ENCODE results near the gene PRAMEF4. TPM values are rescaled to one million over a fixed set of nuclear protein-coding genes. Genes with fewer than 3 reads are reported as not detected.
"Not testable (repeated sequence)": the region's sequence is repeated elsewhere in the genome, so short reads cannot be mapped to it uniquely, and the experiment has no call there.

Gene PRAMEF4
- not detected for total RNA-seq
- polyA plus RNA-seq (ENCODE audit: insufficient read depth in 1 of 8, insufficient read length in 8 of 8, low replicate concordance in 1 of 8) = not detected
- long read RNA-seq, donor 1 = 0 reads
- long read RNA-seq, donor 2 = 0 reads
- long read RNA-seq, donor 3 = 0 reads
- long read RNA-seq, donor 4 = 0 reads
- long read RNA-seq, donor 5 = 0 reads
- long read RNA-seq, donor 6 = 0 reads
- long read RNA-seq, donor 7 = 0 reads
- long read RNA-seq, donor 8 = 0 reads
- long read RNA-seq, donor 9 = 0 reads
- long read RNA-seq, donor 10 = 0 reads
- long read RNA-seq, donor 11 = 0 reads

DNA sequence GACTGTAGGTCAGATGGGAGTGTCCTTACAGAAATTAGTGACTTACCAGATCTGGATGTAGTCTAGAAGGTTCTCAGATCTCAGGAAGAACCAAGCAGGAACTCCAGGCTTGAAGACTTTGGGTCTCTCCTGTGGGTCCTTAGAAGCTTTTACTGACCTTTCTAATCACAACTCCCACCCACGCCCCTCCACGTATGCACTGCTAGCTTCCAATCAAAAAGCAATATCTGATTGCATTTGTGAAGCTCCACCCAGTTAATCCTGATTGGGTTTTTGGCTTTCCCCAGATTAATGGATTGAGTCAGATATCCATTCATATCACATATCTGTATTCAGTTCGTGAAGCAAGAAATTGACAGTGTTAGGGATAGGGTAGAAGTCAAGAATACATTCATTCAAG is at the start of gene PRAMEF4:
TSS of gene PRAMEF4 (minus strand) at position 101 of the 400 bp plus-strand sequence. CDS start 2,807 bp downstream, outside the sequence.
- not testable (repeated sequence) for H3K27me3 ChIP-seq (ENCODE audit: control insufficient read depth, insufficient read depth, low read length); DNase-seq; H3K27ac ChIP-seq (ENCODE audit: low read length); H3K9me3 ChIP-seq (replicated peaks; ENCODE audit: control insufficient read depth, low read depth, low read length); H3K36me3 ChIP-seq (ENCODE audit: control insufficient read depth, insufficient read depth, low read length); H3K4me3 ChIP-seq (ENCODE audit: low read length); H3K4me1 ChIP-seq (ENCODE audit: control insufficient read depth, insufficient read depth, low read length)
- WGBS (ENCODE audit: insufficient coverage) = no CpG with 5 or more reads among the region's 3 CpGs

DNA sequence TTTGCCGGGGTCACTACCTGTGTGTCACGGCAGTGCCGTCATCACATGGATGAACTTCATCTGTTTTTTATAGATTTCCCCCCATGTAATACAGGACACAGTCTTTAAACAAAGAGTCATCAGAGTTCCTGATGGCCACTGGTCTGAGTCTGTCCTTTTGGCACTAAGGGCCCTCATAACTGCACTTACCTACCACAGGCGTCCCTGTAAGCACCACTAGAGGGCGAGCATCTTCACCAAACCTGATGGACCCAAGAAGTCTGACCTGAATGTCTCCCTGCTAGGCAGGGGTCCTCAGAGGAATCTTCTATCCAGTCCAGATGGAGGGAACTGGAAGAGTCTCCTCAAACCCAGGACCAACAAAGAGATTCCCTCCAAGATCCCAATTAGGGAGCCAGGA is 38.4 kb upstream of the PRAMEF4 start:
- H3K4me3 ChIP-seq (ENCODE audit: low read length); H3K36me3 ChIP-seq (ENCODE audit: control insufficient read depth, insufficient read depth, low read length); H3K4me1 ChIP-seq (ENCODE audit: control insufficient read depth, insufficient read depth, low read length); H3K27ac ChIP-seq (ENCODE audit: low read length); H3K27me3 ChIP-seq (ENCODE audit: control insufficient read depth, insufficient read depth, low read length); H3K9me3 ChIP-seq (replicated peaks; ENCODE audit: control insufficient read depth, low read depth, low read length); DNase-seq: not testable (repeated sequence)
- WGBS (ENCODE audit: insufficient coverage) = no CpG with 5 or more reads among the region's 5 CpGs

DNA sequence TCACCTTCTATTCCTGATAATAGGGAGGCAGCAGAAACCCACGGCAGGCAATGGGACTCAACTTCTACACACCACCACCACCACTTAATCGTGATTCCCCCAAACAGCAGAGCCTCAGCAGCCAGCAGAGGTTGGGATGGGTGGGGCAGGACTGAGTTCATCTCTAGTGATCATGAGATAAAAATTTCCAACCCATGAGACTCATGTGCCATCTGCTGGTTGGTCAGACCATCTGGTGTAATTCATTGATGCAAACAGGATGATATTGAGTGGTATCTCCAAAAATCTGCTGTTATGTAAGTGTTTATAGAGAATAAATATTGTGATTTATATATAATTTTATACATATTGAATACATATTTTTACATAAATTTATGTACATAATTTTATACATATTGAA is 35.7 kb upstream of the PRAMEF4 start:
- H3K36me3 ChIP-seq (ENCODE audit: control insufficient read depth, insufficient read depth, low read length); H3K4me1 ChIP-seq (ENCODE audit: control insufficient read depth, insufficient read depth, low read length); H3K27me3 ChIP-seq (ENCODE audit: control insufficient read depth, insufficient read depth, low read length); H3K4me3 ChIP-seq (ENCODE audit: low read length); H3K27ac ChIP-seq (ENCODE audit: low read length); H3K9me3 ChIP-seq (replicated peaks; ENCODE audit: control insufficient read depth, low read depth, low read length); DNase-seq: not testable (repeated sequence)
- no CpG with 5 or more reads among the region's 2 CpGs for WGBS (ENCODE audit: insufficient coverage)

DNA sequence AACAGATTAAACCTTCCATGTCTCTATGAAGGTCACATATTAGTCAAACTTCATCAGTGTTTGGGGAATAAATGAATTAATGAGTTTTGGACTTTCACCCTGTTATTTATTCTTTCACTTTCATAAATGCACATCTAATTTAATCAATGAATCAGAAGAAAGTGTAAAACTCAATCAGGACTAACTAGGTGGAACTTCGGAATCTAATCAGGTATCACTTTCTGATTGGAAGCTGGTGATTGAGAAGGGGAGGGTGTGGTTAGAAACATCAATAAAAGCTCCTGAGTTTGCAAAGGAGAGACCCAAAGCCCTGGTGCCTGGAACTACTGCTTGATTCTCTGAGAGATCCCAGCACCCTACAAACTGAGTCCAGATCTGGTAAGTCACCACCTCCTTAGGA is 30.3 kb upstream of the PRAMEF4 start, which contains the start of gene PRAMEF7:
TSS of gene PRAMEF7 (plus strand) at position 301 of the 400 bp plus-strand sequence. CDS start 1,083 bp downstream, outside the sequence.
- not testable (repeated sequence) for H3K4me1 ChIP-seq (ENCODE audit: control insufficient read depth, insufficient read depth, low read length); H3K27me3 ChIP-seq (ENCODE audit: control insufficient read depth, insufficient read depth, low read length); H3K4me3 ChIP-seq (ENCODE audit: low read length); DNase-seq; H3K36me3 ChIP-seq (ENCODE audit: control insufficient read depth, insufficient read depth, low read length); H3K27ac ChIP-seq (ENCODE audit: low read length); H3K9me3 ChIP-seq (replicated peaks; ENCODE audit: control insufficient read depth, low read depth, low read length)
- no CpG with 5 or more reads among the region's 1 CpG for WGBS (ENCODE audit: insufficient coverage)

GRCh38 chr1:12903793-12904572 is 18.0 kb upstream of the PRAMEF4 start:
- not testable (repeated sequence) for DNase-seq; H3K27ac ChIP-seq (ENCODE audit: low read length); H3K4me1 ChIP-seq (ENCODE audit: control insufficient read depth, insufficient read depth, low read length); H3K9me3 ChIP-seq (replicated peaks; ENCODE audit: control insufficient read depth, low read depth, low read length); H3K4me3 ChIP-seq (ENCODE audit: low read length); H3K27me3 ChIP-seq (ENCODE audit: control insufficient read depth, insufficient read depth, low read length); H3K36me3 ChIP-seq (ENCODE audit: control insufficient read depth, insufficient read depth, low read length)
- no CpG with 5 or more reads among the region's 5 CpGs for WGBS (ENCODE audit: insufficient coverage)

DNA sequence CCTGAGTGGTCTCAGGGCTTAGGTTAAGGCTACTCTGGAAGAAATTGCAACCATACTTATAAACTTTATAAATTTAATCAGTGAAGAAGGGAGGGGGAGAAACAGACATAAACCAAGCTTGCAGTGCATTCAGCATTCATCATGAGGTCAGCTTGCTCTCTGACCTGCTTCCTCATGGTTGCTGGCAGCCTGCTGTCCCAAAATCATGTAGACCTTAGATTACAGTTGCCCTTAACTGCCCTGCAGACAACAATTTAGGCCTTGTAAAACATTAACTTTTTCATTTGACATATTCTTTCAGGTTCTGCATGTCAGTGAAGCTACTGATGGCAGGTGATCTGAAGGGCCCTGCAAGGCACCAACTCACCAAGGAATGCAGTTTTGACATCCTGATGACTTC is 13.2 kb upstream of the PRAMEF4 start:
- not testable (repeated sequence) for H3K36me3 ChIP-seq (ENCODE audit: control insufficient read depth, insufficient read depth, low read length); H3K27me3 ChIP-seq (ENCODE audit: control insufficient read depth, insufficient read depth, low read length); H3K27ac ChIP-seq (ENCODE audit: low read length); H3K4me3 ChIP-seq (ENCODE audit: low read length); H3K9me3 ChIP-seq (replicated peaks; ENCODE audit: control insufficient read depth, low read depth, low read length); H3K4me1 ChIP-seq (ENCODE audit: control insufficient read depth, insufficient read depth, low read length); DNase-seq

- not testable (repeated sequence) for H3K4me1 ChIP-seq (ENCODE audit: control insufficient read depth, insufficient read depth, low read length); H3K4me3 ChIP-seq (ENCODE audit: low read length); DNase-seq; H3K27ac ChIP-seq (ENCODE audit: low read length); H3K9me3 ChIP-seq (replicated peaks; ENCODE audit: control insufficient read depth, low read depth, low read length); H3K36me3 ChIP-seq (ENCODE audit: control insufficient read depth, insufficient read depth, low read length); H3K27me3 ChIP-seq (ENCODE audit: control insufficient read depth, insufficient read depth, low read length)
- no CpG with 5 or more reads among the region's 1 CpG for WGBS (ENCODE audit: insufficient coverage)
Measured at GRCh38 chr1:12898170-12898569, 12.2 kb upstream of the PRAMEF4 start, which contains the start of gene PRAMEF10. Gene PRAMEF10, minus strand, starts transcription at chr1:12898270. Its CDS starts 2,423 bp downstream, at chr1:12895847.

DNA sequence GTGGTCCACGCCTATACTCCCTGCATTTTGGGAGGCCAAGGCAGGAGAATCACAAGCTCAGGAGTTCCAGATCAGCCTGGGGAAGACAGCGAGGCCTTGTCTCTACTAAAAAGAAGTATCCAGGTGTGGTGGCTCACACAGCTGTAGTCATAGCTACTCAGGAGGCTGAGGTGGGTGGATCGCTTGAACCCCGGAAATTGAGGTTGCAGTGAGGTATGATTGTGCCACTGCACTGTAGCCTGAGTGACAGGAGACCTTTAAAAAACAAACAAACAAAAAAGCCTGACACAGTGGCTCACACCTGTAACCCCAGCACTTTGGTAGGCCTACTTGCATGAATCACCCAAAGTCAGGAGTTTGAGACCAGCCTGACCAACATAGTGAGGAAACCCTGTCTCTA is 7.5 kb downstream of the PRAMEF4 start:
- not testable (repeated sequence) for DNase-seq; H3K4me1 ChIP-seq (ENCODE audit: control insufficient read depth, insufficient read depth, low read length); H3K4me3 ChIP-seq (ENCODE audit: low read length); H3K27me3 ChIP-seq (ENCODE audit: control insufficient read depth, insufficient read depth, low read length); H3K9me3 ChIP-seq (replicated peaks; ENCODE audit: control insufficient read depth, low read depth, low read length); H3K36me3 ChIP-seq (ENCODE audit: control insufficient read depth, insufficient read depth, low read length); H3K27ac ChIP-seq (ENCODE audit: low read length)
- WGBS (ENCODE audit: insufficient coverage) = no CpG with 5 or more reads among the region's 4 CpGs

DNA sequence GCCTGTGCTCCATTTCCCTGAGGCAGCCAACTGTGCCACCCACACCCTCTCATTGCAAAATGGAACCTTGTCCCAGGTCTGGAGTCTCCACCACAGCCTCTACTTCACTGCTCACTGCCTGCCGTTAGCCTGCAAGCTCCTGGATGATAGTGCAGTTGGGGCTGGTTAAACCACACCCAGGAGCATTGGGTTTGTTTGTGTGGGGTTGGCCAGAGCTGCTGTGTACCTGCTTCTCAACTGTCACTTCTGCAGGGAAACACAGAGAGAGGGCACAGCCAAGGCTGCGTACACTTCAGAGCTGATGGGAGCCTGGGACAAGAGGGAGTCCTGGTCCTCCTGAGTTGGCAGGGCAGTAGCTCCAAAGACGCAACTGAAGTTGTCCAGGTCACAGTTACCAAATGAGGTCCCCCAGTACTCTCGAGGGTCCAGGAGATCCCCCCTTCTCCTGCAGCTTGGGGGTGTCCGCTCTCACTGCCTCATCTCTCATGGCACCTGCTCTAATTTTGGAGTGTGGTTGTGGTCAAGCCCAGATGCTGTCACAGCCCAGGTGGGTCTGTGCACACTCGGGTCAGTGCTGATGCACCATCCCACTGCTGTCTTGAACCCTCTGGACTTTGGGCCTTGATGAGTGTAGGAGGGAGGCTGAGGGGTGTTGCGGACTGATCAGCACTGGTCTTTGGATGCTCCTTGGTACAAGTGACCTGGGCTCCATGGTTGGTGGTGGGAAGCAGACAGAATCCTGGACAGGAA is 22.7 kb downstream of the PRAMEF4 start:
- not testable (repeated sequence) for H3K36me3 ChIP-seq (ENCODE audit: control insufficient read depth, insufficient read depth, low read length); H3K4me3 ChIP-seq (ENCODE audit: low read length); H3K4me1 ChIP-seq (ENCODE audit: control insufficient read depth, insufficient read depth, low read length); H3K27ac ChIP-seq (ENCODE audit: low read length); H3K9me3 ChIP-seq (replicated peaks; ENCODE audit: control insufficient read depth, low read depth, low read length); H3K27me3 ChIP-seq (ENCODE audit: control insufficient read depth, insufficient read depth, low read length); DNase-seq
- no CpG with 5 or more reads among the region's 7 CpGs for WGBS (ENCODE audit: insufficient coverage)

GRCh38 chr1:12856786-12857185 is 29.2 kb downstream of the PRAMEF4 start, which contains the start of gene PRAMEF2:
Gene PRAMEF2, plus strand, starts transcription at chr1:12857086. Its CDS starts 1,924 bp downstream, at chr1:12859010.
- not testable (repeated sequence) for H3K4me1 ChIP-seq (ENCODE audit: control insufficient read depth, insufficient read depth, low read length); H3K27ac ChIP-seq (ENCODE audit: low read length); H3K4me3 ChIP-seq (ENCODE audit: low read length); H3K9me3 ChIP-seq (replicated peaks; ENCODE audit: control insufficient read depth, low read depth, low read length); DNase-seq; H3K36me3 ChIP-seq (ENCODE audit: control insufficient read depth, insufficient read depth, low read length); H3K27me3 ChIP-seq (ENCODE audit: control insufficient read depth, insufficient read depth, low read length)
- no CpG with 5 or more reads among the region's 2 CpGs for WGBS (ENCODE audit: insufficient coverage)
